A673 (cell line): ENCODE results near the gene ZNF385C. TPM values are rescaled to one million over a fixed set of nuclear protein-coding genes. Genes with fewer than 3 reads are reported as not detected.

Experiments
- BruUV-seq: library from RNA; stranded (reverse); fragments of 400-500 nt; replicated peaks from 2 replicates; lab custom pipeline; 2021; lab: Mats Ljungman, UMichigan
- CTCF ChIA-PET: fragments of 300-600 bp; sonication (Branson Sonifier 250); formaldehyde crosslinking; loops from one replicate; lab custom pipeline; 2022; ENCODE audit warnings: antibody characterized with exemption; lab: Charles Lee
- POLR2A ChIA-PET: fragments of 300-600 bp; sonication (Branson Sonifier 250); formaldehyde crosslinking; loops from one replicate; lab custom pipeline; 2022; ENCODE audit warnings: antibody characterized with exemption; ENCODE audit not compliant: low non-redundant PET; lab: Charles Lee
- DNase-seq: peaks from one replicate; pipeline ENCODE4 v3.0.0-alpha.2; 2015; ENCODE audit warnings: low spot score
- H3K27ac ChIP-seq: fragments of 200-600 bp; sonication (generic); 2 replicates; pipeline ENCODE4 v1.5.1; 2016; ENCODE audit warnings: mixed run types, low read depth, mild to moderate bottlenecking, mixed read lengths, antibody characterized with exemption, low read length; ENCODE audit not compliant: poor library complexity, severe bottlenecking
- H3K27me3 ChIP-seq: fragments of 200-600 bp; sonication (generic); replicated peaks from 2 replicates; pipeline ENCODE4 v1.6.1; 2017; ENCODE audit warnings: mixed run types, low read depth, mild to moderate bottlenecking, mixed read lengths, antibody characterized with exemption, low read length; ENCODE audit not compliant: insufficient read depth, poor library complexity
- H3K36me3 ChIP-seq: fragments of 200-600 bp; sonication (generic); 2 replicates; pipeline ENCODE4 v1.6.1; 2016; ENCODE audit warnings: mixed run types, mild to moderate bottlenecking, mixed read lengths, antibody characterized with exemption, low read length; ENCODE audit not compliant: insufficient read depth, poor library complexity, severe bottlenecking
- H3K4me1 ChIP-seq: fragments of 200-600 bp; sonication (generic); 2 replicates; pipeline ENCODE4 v1.6.1; 2017; ENCODE audit warnings: mixed run types, mild to moderate bottlenecking, mixed read lengths, antibody characterized with exemption, low read length; ENCODE audit not compliant: insufficient read depth, poor library complexity, severe bottlenecking
- H3K4me3 ChIP-seq: fragments of 200-600 bp; sonication (generic); 2 replicates; pipeline ENCODE4 v1.5.1; 2016; ENCODE audit warnings: low read depth, mixed run types, mild to moderate bottlenecking, mixed read lengths, low read length; ENCODE audit not compliant: poor library complexity, severe bottlenecking
- H3K9me3 ChIP-seq: fragments of 200-600 bp; sonication (generic); 2 replicates; pipeline ENCODE4 v1.6.1; 2016; ENCODE audit warnings: mixed run types, low read depth, mild to moderate bottlenecking, mixed read lengths, antibody characterized with exemption, low read length; ENCODE audit not compliant: poor library complexity, severe bottlenecking
- EZH2 ChIP-seq: fragments of 200-600 bp; sonication (generic); IDR thresholded peaks from 2 replicates; pipeline ENCODE4 v1.6.1; 2017; ENCODE audit warnings: borderline replicate concordance, low read depth, mild to moderate bottlenecking, mixed read lengths, antibody characterized with exemption, low read length; ENCODE audit not compliant: poor library complexity, severe bottlenecking
- intact Hi-C: fragments of 100-400 bp; cut with micrococcal nuclease; formaldehyde crosslinking; loops from one replicate; pipeline ENCODE4 v1.10.0; 2022; ENCODE audit not compliant: unreplicated experiment
- total RNA-seq: library from RNA; stranded (reverse); gene quantifications from 2 replicates; pipeline ENCODE4 v1.2.3, GENCODE V29; 2021
- TF ChIP-seq, protein P1 (sequence below): fragments of 300-800, 200-600 bp; sonication (generic); conservative IDR thresholded peaks from 2 replicates; pipeline ENCODE4 v1.5.1; 2017; ENCODE audit warnings: low read depth, mild to moderate bottlenecking, antibody characterized with exemption, low read length, moderate library complexity, mixed read lengths

Gene ZNF385C
- total RNA-seq, 1 experiment from 2014 or later, result 0.17 TPM

DNA sequence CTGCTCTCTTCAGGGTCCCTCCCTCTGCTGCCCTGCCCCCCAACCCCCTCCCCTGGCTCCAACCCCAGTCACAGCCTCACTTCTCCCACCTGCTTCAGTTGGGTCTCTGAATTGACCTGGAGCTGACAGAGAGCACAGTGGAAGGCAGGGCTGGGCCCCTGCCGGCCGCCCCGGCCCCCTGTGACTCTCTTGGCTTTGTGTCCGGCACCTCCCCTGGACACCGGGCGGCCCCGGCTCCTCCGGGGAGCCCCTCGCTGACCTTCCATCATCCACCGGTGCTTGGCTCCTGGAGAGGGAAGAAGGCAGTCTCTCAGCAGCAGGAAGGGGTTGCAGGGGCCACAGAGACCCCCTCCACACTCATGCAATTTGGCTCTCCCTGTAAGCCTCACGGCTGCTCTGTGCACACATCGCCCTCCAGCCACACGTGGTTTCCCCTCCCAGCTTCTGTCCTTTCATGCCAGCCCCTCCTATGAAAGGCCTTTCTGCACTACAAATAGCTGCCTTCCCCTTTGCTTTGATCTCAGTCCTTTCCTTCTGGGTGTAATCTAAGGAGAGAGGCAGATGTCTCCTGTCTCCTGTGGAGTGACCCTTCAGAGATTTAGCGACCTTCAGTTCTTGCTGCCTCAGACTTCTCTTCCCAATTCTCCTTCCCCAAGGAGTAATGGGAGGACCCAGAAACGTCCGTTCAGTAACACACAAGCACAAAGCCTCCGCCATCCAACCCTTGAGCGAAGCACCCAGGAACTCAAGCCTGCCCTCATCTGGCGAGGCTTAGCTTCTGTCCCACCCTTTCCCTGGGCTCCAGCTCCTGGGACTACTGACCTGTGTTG lies 70.1 kb downstream of the ZNF385C start:
- no TSS peak for BruUV-seq
- intact Hi-C loops, result no loop called here

GRCh38 chr17:42027590-42027889 lies 70.7 kb downstream of the ZNF385C start:
- no peak for DNase-seq
- Histone ChIP-seq H3K9me3 (no peaks in the 10 kb centered on the region), H3K4me1 (no peaks in the 10 kb centered on the region), H3K27ac (no peak overlapping the region), H3K27me3 (no peaks in the 10 kb centered on the region), H3K4me3 (no peak overlapping the region), H3K36me3 (no peaks in the 10 kb centered on the region)
- CTCF ChIA-PET, result no interaction called here
- intact Hi-C loops, result no loop called here
- TF ChIP-seq EZH2, result no peak
- TF ChIP-seq, protein P1, sequence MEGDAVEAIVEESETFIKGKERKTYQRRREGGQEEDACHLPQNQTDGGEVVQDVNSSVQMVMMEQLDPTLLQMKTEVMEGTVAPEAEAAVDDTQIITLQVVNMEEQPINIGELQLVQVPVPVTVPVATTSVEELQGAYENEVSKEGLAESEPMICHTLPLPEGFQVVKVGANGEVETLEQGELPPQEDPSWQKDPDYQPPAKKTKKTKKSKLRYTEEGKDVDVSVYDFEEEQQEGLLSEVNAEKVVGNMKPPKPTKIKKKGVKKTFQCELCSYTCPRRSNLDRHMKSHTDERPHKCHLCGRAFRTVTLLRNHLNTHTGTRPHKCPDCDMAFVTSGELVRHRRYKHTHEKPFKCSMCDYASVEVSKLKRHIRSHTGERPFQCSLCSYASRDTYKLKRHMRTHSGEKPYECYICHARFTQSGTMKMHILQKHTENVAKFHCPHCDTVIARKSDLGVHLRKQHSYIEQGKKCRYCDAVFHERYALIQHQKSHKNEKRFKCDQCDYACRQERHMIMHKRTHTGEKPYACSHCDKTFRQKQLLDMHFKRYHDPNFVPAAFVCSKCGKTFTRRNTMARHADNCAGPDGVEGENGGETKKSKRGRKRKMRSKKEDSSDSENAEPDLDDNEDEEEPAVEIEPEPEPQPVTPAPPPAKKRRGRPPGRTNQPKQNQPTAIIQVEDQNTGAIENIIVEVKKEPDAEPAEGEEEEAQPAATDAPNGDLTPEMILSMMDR, result no peak
- POLR2A ChIA-PET, result no interaction called here
- BruUV-seq, result no TSS peak

More for the DNA sequence above, 70.1 kb downstream of the ZNF385C start:
- no peak overlapping the region for H3K4me3 ChIP-seq
- no peak for DNase-seq
- ChIA-PET POLR2A (interaction anchor here (0.5 kb wide), 1 partner anchor 134 kb away, joined by 3 read pairs; no protein-coding TSS in a partner anchor), CTCF (interaction anchor here (0.5 kb wide), 1 partner anchor 18 kb away, joined by 4 read pairs; no protein-coding TSS in a partner anchor)
- H3K4me1 ChIP-seq, result no peaks in the 10 kb centered on the region
- TF ChIP-seq, protein P1, result no peak; the same call in 1 of the 2 replicates
- no peak for TF ChIP-seq EZH2
- H3K27ac ChIP-seq, result no peak overlapping the region
- no peaks in the 10 kb centered on the region for H3K27me3 ChIP-seq
- H3K9me3 ChIP-seq, result no peaks in the 10 kb centered on the region
- H3K36me3 ChIP-seq, result no peaks in the 10 kb centered on the region

GRCh38 chr17:42026857-42027589 lies 71.2 kb downstream of the ZNF385C start:
- Histone ChIP-seq H3K36me3 (no peaks in the 10 kb centered on the region), H3K27me3 (no peaks in the 10 kb centered on the region), H3K27ac (no peak overlapping the region), H3K9me3 (no peaks in the 10 kb centered on the region), H3K4me3 (no peak overlapping the region), H3K4me1 (no peaks in the 10 kb centered on the region)
- CTCF ChIA-PET, result no interaction called here
- intact Hi-C loops, result no loop called here
- no peak for TF ChIP-seq EZH2
- TF ChIP-seq, protein P1, result no peak
- POLR2A ChIA-PET, result no interaction called here
- BruUV-seq, result no TSS peak
- no peak for DNase-seq
